ENCODE data around the gene VPS18. TPM values are rescaled to one million over a fixed set of nuclear protein-coding genes. Genes with fewer than 3 reads are reported as not detected.
A peak's percentile ranks its signal among the peaks of the same experiment; 100 is the strongest.

The VPS18 gene
- total RNA-seq, 1 donor from 2014 or later: 36.7 TPM

- Mint-ChIP-seq H3K27me3 (ENCODE audit: unreplicated experiment) (peaks cover 15% of the 10 kb centered on the region), H3K36me3 (ENCODE audit: unreplicated experiment) (no peaks in the 10 kb centered on the region), H3K9me3 (ENCODE audit: unreplicated experiment) (no peaks in the 10 kb centered on the region), H3K4me1 (ENCODE audit: unreplicated experiment) (peaks cover 18% of the 10 kb centered on the region), H3K27ac (ENCODE audit: unreplicated experiment) (no peak overlapping the region), H3K4me3 (ENCODE audit: unreplicated experiment) (no peak overlapping the region)
- no peak for DNase-seq (ENCODE audit: extremely low spot score, unreplicated experiment)
- no peak for TF ChIP-seq CTCF (IDR thresholded peaks at IDR 0.05)
Observed at GRCh38 chr15:40936234-40936708, 42.0 kb downstream of the VPS18 start.

GRCh38 chr15:40936709-40937666 is 42.7 kb downstream of the VPS18 start:
- DNase-seq (ENCODE audit: extremely low spot score, unreplicated experiment): no peak
- no peak overlapping the region for H3K27ac Mint-ChIP-seq (ENCODE audit: unreplicated experiment)
- H3K36me3 Mint-ChIP-seq (ENCODE audit: unreplicated experiment): no peaks in the 10 kb centered on the region
- H3K4me3 Mint-ChIP-seq (ENCODE audit: unreplicated experiment): no peak overlapping the region
- H3K9me3 Mint-ChIP-seq (ENCODE audit: unreplicated experiment): no peaks in the 10 kb centered on the region
- no peak for TF ChIP-seq CTCF (IDR thresholded peaks at IDR 0.05)
- peaks cover 20% of the 10 kb centered on the region for H3K4me1 Mint-ChIP-seq (ENCODE audit: unreplicated experiment)
- H3K27me3 Mint-ChIP-seq (ENCODE audit: unreplicated experiment): peaks cover 9% of the 10 kb centered on the region

- no peak for DNase-seq (ENCODE audit: extremely low spot score, unreplicated experiment)
- Mint-ChIP-seq H3K27ac (ENCODE audit: unreplicated experiment) (no peak overlapping the region), H3K27me3 (ENCODE audit: unreplicated experiment) (peaks cover 3% of the 10 kb centered on the region), H3K4me1 (ENCODE audit: unreplicated experiment) (peaks cover 28% of the 10 kb centered on the region), H3K36me3 (ENCODE audit: unreplicated experiment) (no peaks in the 10 kb centered on the region), H3K9me3 (ENCODE audit: unreplicated experiment) (no peaks in the 10 kb centered on the region), H3K4me3 (ENCODE audit: unreplicated experiment) (no peak overlapping the region)
- TF ChIP-seq CTCF (IDR thresholded peaks at IDR 0.05): peak; percentile 53
Observed at GRCh38 chr15:40937762-40938535, 43.7 kb downstream of the VPS18 start.

GRCh38 chr15:40938536-40938870 is 44.3 kb downstream of the VPS18 start:
- no peaks in the 10 kb centered on the region for H3K9me3 Mint-ChIP-seq (ENCODE audit: unreplicated experiment)
- no peak for DNase-seq (ENCODE audit: extremely low spot score, unreplicated experiment)
- H3K27ac Mint-ChIP-seq (ENCODE audit: unreplicated experiment): no peak overlapping the region
- H3K27me3 Mint-ChIP-seq (ENCODE audit: unreplicated experiment): peaks cover 1% of the 10 kb centered on the region
- TF ChIP-seq CTCF (IDR thresholded peaks at IDR 0.05): no peak
- no peak overlapping the region for H3K4me3 Mint-ChIP-seq (ENCODE audit: unreplicated experiment)
- peaks cover 29% of the 10 kb centered on the region for H3K4me1 Mint-ChIP-seq (ENCODE audit: unreplicated experiment)
- H3K36me3 Mint-ChIP-seq (ENCODE audit: unreplicated experiment): no peaks in the 10 kb centered on the region

All from osteocyte (in vitro differentiated cells).